SK-N-SH treated with all-trans-retinoic acid at 6 μM for 48 hours (cell line): Measurements from ENCODE around the gene KHDRBS2.

Source experiments
- ATAC-seq: fragments of 200-7000 bp; cut with Tn5 transposase; 3 replicates; pipeline ENCODE4 v1.9.1; 2020; ENCODE audit warnings: mild to moderate bottlenecking, moderate library complexity
- ARNTL ChIP-seq: fragments of 450-650 bp; formaldehyde crosslinking; IDR thresholded peaks from 2 replicates; pipeline ENCODE4 v1.5.0; 2020; ENCODE audit warnings: low read depth, mild to moderate bottlenecking, moderate library complexity, borderline replicate concordance
- BACH2 ChIP-seq: fragments of 250-450 bp; sonication (Bioruptor Pico); IDR thresholded peaks from 2 replicates; pipeline ENCODE4 v1.9.0; 2021; ENCODE audit warnings: mild to moderate bottlenecking, borderline replicate concordance
- CSDC2 ChIP-seq: fragments of 250-450 bp; sonication (Bioruptor Pico); IDR thresholded peaks from 2 replicates; pipeline ENCODE4 v1.5.0; 2020; ENCODE audit warnings: mild to moderate bottlenecking, moderate library complexity
- ESRRG ChIP-seq: fragments of 250-450 bp; sonication (Bioruptor Pico); IDR thresholded peaks from 2 replicates; pipeline ENCODE4 v1.6.1; 2021; ENCODE audit warnings: mild to moderate bottlenecking
- GLIS3 ChIP-seq: fragments of 250-450 bp; sonication (Bioruptor Pico); IDR thresholded peaks from 2 replicates; pipeline ENCODE4 v1.5.0; 2020; ENCODE audit warnings: mild to moderate bottlenecking, moderate library complexity
- OSR1 ChIP-seq: fragments of 250-450 bp; sonication (Bioruptor Pico); IDR thresholded peaks from 2 replicates; pipeline ENCODE4 v1.8.0; 2022; ENCODE audit warnings: moderate library complexity, mild to moderate bottlenecking, inconsistent platforms
- PPARA ChIP-seq: fragments of 250-450 bp; sonication (Bioruptor Pico); IDR thresholded peaks from 2 replicates; pipeline ENCODE4 v1.5.0; 2020; ENCODE audit warnings: mild to moderate bottlenecking, borderline replicate concordance
- SNAI2 ChIP-seq: fragments of 250-450 bp; sonication (Bioruptor Pico); IDR thresholded peaks from 2 replicates; pipeline ENCODE4 v1.5.0; 2020; ENCODE audit warnings: mild to moderate bottlenecking, moderate library complexity
- TOX ChIP-seq: fragments of 250-450 bp; sonication (Bioruptor Pico); IDR thresholded peaks from 2 replicates; pipeline ENCODE4 v1.8.0; 2021; ENCODE audit warnings: mild to moderate bottlenecking, moderate library complexity, borderline replicate concordance
- ZC3H10 ChIP-seq: fragments of 250-450 bp; sonication (Bioruptor Pico); IDR thresholded peaks from 2 replicates; pipeline ENCODE4 v1.5.1; 2021; ENCODE audit warnings: mild to moderate bottlenecking, moderate library complexity
- ZFP3 ChIP-seq: fragments of 250-450 bp; sonication (Bioruptor Pico); IDR thresholded peaks from 2 replicates; pipeline ENCODE4 v1.5.0; 2020; ENCODE audit warnings: mild to moderate bottlenecking, moderate library complexity
- ZFP30 ChIP-seq: fragments of 450-650 bp; formaldehyde crosslinking; IDR thresholded peaks from 2 replicates; pipeline ENCODE4 v1.5.0; 2022; ENCODE audit warnings: mild to moderate bottlenecking, moderate library complexity
- ZNF70 ChIP-seq: fragments of 450-650 bp; formaldehyde crosslinking; IDR thresholded peaks from 2 replicates; pipeline ENCODE4 v1.5.0; 2020; ENCODE audit warnings: mild to moderate bottlenecking, moderate library complexity
- ZNF8 ChIP-seq: fragments of 450-650 bp; formaldehyde crosslinking; IDR thresholded peaks from 2 replicates; pipeline ENCODE4 v1.5.0; 2020; ENCODE audit warnings: mild to moderate bottlenecking, moderate library complexity
- TF ChIP-seq, protein P1 (sequence below): fragments of 250-450 bp; sonication (Bioruptor Pico); IDR thresholded peaks from 2 replicates; pipeline ENCODE4 v1.8.0; 2020; ENCODE audit warnings: mild to moderate bottlenecking, moderate library complexity, borderline replicate concordance
- TF ChIP-seq, protein P2 (sequence below): fragments of 250-450 bp; sonication (Bioruptor Pico); IDR thresholded peaks from 2 replicates; pipeline ENCODE4 v1.5.1; 2021; ENCODE audit warnings: mild to moderate bottlenecking, moderate library complexity
- TF ChIP-seq, protein P3 (sequence below): fragments of 250-450 bp; sonication (Bioruptor Pico); IDR thresholded peaks from 2 replicates; pipeline ENCODE4 v1.5.1; 2020; ENCODE audit warnings: low read depth, mild to moderate bottlenecking, moderate library complexity
- TF ChIP-seq, protein P4 (sequence below): fragments of 250-450 bp; sonication (Bioruptor Pico); IDR thresholded peaks from 2 replicates; pipeline ENCODE4 v1.8.0; 2021; ENCODE audit warnings: low read depth, mild to moderate bottlenecking, moderate library complexity, borderline replicate concordance

Gene KHDRBS2

DNA sequence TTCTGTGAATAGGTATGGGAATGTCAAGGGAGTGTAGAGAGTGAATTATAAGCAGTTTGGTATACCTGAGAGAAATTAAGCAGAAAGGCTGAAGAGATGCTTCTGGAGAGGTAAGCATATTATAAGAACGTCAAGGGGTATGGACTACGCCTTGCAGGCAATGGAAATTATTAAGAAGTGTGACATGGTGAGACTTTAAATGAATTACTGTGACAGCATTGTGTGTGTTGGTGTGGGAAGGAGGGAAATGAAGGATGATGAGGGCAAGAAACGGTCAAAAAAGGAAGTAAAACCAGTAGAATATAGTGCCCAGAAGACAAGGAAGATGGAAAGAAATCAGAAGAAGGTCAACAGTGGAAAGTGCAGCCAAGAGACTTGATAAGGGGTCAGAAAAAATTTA is 5.9 kb downstream of the KHDRBS2 start:
- ATAC-seq = no peak
- TF ChIP-seq GLIS3 (CRISPR knock-in tag) = no peak

DNA sequence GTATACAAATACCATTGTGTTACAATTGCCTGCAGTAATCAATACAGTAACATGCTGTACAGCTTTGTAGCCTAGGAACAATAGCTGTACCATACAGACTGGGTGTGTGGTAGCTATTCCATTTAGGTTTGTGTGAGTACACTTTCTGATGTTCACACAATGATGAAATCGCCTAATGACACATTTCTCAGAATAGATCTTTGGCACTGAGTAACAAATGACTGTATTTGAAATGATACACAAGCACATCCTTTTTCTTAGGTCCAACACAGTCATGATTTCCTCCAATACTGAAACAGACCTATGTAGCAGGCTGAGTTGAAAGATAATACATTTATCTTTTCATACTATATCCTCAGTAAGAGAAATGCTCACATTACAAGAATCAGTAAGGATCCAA is 13.9 kb downstream of the KHDRBS2 start:
- ATAC-seq = no peak
- TF ChIP-seq ZNF70 (CRISPR knock-in tag) (no peak), CSDC2 (no peak), ZC3H10 (CRISPR knock-in tag) (no peak), ESRRG (no peak), GLIS3 (CRISPR knock-in tag) (no peak), SNAI2 (CRISPR knock-in tag) (no peak), ZNF8 (no peak), ZFP30 (CRISPR knock-in tag) (no peak), BACH2 (CRISPR knock-in tag) (no peak), PPARA (CRISPR knock-in tag) (no peak), OSR1 (no peak), ARNTL (no peak)
- TF ChIP-seq, protein P1, sequence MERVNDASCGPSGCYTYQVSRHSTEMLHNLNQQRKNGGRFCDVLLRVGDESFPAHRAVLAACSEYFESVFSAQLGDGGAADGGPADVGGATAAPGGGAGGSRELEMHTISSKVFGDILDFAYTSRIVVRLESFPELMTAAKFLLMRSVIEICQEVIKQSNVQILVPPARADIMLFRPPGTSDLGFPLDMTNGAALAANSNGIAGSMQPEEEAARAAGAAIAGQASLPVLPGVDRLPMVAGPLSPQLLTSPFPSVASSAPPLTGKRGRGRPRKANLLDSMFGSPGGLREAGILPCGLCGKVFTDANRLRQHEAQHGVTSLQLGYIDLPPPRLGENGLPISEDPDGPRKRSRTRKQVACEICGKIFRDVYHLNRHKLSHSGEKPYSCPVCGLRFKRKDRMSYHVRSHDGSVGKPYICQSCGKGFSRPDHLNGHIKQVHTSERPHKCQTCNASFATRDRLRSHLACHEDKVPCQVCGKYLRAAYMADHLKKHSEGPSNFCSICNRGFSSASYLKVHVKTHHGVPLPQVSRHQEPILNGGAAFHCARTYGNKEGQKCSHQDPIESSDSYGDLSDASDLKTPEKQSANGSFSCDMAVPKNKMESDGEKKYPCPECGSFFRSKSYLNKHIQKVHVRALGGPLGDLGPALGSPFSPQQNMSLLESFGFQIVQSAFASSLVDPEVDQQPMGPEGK = no peak
- TF ChIP-seq, protein P2, sequence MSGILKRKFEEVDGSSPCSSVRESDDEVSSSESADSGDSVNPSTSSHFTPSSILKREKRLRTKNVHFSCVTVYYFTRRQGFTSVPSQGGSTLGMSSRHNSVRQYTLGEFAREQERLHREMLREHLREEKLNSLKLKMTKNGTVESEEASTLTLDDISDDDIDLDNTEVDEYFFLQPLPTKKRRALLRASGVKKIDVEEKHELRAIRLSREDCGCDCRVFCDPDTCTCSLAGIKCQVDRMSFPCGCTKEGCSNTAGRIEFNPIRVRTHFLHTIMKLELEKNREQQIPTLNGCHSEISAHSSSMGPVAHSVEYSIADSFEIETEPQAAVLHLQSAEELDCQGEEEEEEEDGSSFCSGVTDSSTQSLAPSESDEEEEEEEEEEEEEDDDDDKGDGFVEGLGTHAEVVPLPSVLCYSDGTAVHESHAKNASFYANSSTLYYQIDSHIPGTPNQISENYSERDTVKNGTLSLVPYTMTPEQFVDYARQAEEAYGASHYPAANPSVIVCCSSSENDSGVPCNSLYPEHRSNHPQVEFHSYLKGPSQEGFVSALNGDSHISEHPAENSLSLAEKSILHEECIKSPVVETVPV (CRISPR knock-in tag) = no peak
- TF ChIP-seq, protein P3, sequence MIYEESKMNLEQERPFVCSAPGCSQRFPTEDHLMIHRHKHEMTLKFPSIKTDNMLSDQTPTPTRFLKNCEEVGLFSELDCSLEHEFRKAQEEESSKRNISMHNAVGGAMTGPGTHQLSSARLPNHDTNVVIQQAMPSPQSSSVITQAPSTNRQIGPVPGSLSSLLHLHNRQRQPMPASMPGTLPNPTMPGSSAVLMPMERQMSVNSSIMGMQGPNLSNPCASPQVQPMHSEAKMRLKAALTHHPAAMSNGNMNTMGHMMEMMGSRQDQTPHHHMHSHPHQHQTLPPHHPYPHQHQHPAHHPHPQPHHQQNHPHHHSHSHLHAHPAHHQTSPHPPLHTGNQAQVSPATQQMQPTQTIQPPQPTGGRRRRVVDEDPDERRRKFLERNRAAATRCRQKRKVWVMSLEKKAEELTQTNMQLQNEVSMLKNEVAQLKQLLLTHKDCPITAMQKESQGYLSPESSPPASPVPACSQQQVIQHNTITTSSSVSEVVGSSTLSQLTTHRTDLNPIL = no peak
- TF ChIP-seq, protein P4, sequence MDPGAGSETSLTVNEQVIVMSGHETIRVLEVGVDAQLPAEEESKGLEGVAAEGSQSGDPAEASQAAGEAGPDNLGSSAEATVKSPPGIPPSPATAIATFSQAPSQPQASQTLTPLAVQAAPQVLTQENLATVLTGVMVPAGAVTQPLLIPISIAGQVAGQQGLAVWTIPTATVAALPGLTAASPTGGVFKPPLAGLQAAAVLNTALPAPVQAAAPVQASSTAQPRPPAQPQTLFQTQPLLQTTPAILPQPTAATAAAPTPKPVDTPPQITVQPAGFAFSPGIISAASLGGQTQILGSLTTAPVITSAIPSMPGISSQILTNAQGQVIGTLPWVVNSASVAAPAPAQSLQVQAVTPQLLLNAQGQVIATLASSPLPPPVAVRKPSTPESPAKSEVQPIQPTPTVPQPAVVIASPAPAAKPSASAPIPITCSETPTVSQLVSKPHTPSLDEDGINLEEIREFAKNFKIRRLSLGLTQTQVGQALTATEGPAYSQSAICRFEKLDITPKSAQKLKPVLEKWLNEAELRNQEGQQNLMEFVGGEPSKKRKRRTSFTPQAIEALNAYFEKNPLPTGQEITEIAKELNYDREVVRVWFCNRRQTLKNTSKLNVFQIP (CRISPR knock-in tag) = no peak
- TF ChIP-seq, all 23 proteins: peak for 0

DNA sequence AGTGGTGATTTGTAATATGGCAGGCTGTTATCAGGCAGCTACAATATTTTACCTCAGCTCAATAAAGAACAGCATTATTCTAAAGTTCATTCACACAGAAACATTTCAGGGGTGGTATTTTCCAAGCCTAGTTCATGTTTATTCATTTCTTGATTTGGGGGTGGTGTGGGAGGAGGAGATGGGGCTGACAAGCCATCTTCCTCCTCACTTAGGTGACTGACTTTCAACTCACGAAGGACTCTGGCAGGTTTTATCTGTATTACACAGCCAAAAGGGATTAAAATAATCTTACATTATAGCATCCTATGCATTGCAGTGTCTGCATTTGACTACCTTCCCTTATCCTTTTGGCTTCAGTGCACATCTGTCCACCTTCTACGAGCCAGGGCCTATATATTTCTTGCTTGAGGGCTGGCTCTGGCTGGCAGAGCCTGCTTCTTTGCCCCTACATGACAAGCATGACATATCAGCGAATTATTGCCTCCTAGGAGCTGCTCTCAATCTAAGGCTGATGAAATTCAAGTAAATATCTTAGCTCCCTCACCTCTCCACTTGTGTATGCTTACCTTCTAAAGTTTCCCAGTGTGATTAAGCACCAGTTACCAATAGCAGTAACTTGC is 20.0 kb downstream of the KHDRBS2 start:
- TF ChIP-seq, protein P3 = no peak
- no peak for TF ChIP-seq ZNF8
- TF ChIP-seq, protein P1 = no peak
- TF ChIP-seq TOX = no peak
- TF ChIP-seq, protein P4 (CRISPR knock-in tag) = no peak
- TF ChIP-seq OSR1 = no peak
- no peak for TF ChIP-seq CSDC2
- TF ChIP-seq SNAI2 (CRISPR knock-in tag) = no peak
- TF ChIP-seq ESRRG = no peak
- no peak for TF ChIP-seq ZNF70 (CRISPR knock-in tag)
- TF ChIP-seq ZFP3 (CRISPR knock-in tag) = no peak
- TF ChIP-seq, protein P2 (CRISPR knock-in tag) = no peak
- ATAC-seq = no peak
